NCI-H2227 treated with DMSO at 0.1 percent for 48 hours (cell line): ENCODE results near the gene EXOSC6.
"Not testable (repeated sequence)": the region's sequence is repeated elsewhere in the genome, so short reads cannot be mapped to it uniquely, and the experiment has no call there.

Experiments
- DNase-seq: peaks from one replicate; lab custom pipeline; 2025; lab: John Stamatoyannopoulos, UW

Gene EXOSC6

GRCh38 chr16:70254965-70255286 lies 3.2 kb upstream of the EXOSC6 start:
- no peak for DNase-seq

- DNase-seq: no peak
Observed at GRCh38 chr16:70254180-70254964, 2.6 kb upstream of the EXOSC6 start.

- no peak for DNase-seq
Observed at GRCh38 chr16:70253291-70254106, 1.8 kb upstream of the EXOSC6 start.

GRCh38 chr16:70252355-70252988 lies 732 bp upstream of the EXOSC6 start:
- DNase-seq: no peak

- DNase-seq: no peak
Observed at GRCh38 chr16:70250748-70251628, 752 bp downstream of the EXOSC6 start.

GRCh38 chr16:70249697-70250096 lies 2.0 kb downstream of the EXOSC6 start:
- not testable (repeated sequence) for DNase-seq

- DNase-seq: not testable (repeated sequence)
Observed at GRCh38 chr16:70238773-70239172, 13.0 kb downstream of the EXOSC6 start.

- DNase-seq: not testable (repeated sequence)
Observed at GRCh38 chr16:70231831-70232230, 19.9 kb downstream of the EXOSC6 start.

GRCh38 chr16:70226024-70226423 lies 25.7 kb downstream of the EXOSC6 start:
- not testable (repeated sequence) for DNase-seq

GRCh38 chr16:70225430-70225829 lies 26.3 kb downstream of the EXOSC6 start:
- DNase-seq: not testable (repeated sequence)

GRCh38 chr16:70224645-70225044 lies 27.1 kb downstream of the EXOSC6 start:
- not testable (repeated sequence) for DNase-seq

- DNase-seq: not testable (repeated sequence)
Observed at GRCh38 chr16:70223971-70224513, 27.7 kb downstream of the EXOSC6 start.

GRCh38 chr16:70223216-70223615 lies 28.5 kb downstream of the EXOSC6 start:
- not testable (repeated sequence) for DNase-seq

GRCh38 chr16:70222574-70222973 lies 29.2 kb downstream of the EXOSC6 start:
- not testable (repeated sequence) for DNase-seq

- not testable (repeated sequence) for DNase-seq
Observed at GRCh38 chr16:70218586-70218985, 33.2 kb downstream of the EXOSC6 start.

GRCh38 chr16:70206382-70206781 lies 45.4 kb downstream of the EXOSC6 start:
- DNase-seq: not testable (repeated sequence)

- not testable (repeated sequence) for DNase-seq
Observed at GRCh38 chr16:70204668-70205405, 46.9 kb downstream of the EXOSC6 start.

- not testable (repeated sequence) for DNase-seq
Observed at GRCh38 chr16:70204010-70204409, 47.7 kb downstream of the EXOSC6 start.

GRCh38 chr16:70203508-70203907 lies 48.2 kb downstream of the EXOSC6 start:
- not testable (repeated sequence) for DNase-seq

- DNase-seq: not testable (repeated sequence)
Observed at GRCh38 chr16:70200063-70200462, 51.7 kb downstream of the EXOSC6 start.

- DNase-seq: not testable (repeated sequence)
Observed at GRCh38 chr16:70199170-70199569, 52.6 kb downstream of the EXOSC6 start.
